GM18511 (cell line): ENCODE data around the gene ZNF207.
"Not testable (repeated sequence)": the region's sequence is repeated elsewhere in the genome, so short reads cannot be mapped to it uniquely, and the experiment has no call there.

Experiments
- ATAC-seq: cut with Tn5 transposase; IDR thresholded peaks from one replicate; pipeline ENCODE4 v1.9.1; 2021; ENCODE audit warnings: mild to moderate bottlenecking, moderate library complexity; ENCODE audit not compliant: unreplicated experiment

Gene ZNF207

DNA sequence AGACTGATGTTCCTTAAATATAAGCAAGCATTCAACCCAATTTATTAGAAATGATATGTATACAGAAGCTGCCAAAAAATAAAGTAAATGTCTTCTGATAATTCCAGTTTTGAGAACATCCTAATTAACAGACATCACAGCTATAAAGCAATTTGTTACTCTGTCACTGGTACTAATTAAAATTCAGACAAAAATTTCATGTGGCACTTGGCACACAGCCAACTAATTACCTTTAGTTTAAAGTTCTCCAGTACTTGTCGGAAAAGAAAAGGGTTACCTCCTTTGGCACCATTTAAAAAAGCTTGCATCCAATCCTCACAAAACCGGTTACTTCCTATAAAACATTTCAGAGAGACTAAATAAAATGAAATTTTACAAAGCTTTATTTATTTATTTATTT, 16.8 kb upstream of the ZNF207 start:
- no peak for ATAC-seq

DNA sequence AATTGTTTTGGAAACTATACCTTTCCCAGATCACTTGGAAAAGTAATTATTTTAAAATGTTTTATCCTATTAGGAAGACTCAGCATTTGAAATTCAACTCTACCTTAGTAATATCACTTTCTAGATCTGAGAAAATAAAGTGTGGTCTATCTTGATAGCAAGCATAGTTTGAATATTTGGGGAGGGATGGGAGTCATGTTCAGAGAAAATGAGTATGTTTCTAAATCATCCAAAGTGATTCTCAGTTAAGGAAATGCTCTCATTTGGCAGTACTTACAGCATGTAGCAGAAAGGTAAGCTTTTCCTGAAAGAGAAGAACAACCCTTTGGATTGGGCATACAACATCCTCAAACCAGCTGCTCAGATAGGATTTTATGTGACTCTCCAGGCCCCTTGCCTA, 14.9 kb upstream of the ZNF207 start:
- ATAC-seq: no peak

DNA sequence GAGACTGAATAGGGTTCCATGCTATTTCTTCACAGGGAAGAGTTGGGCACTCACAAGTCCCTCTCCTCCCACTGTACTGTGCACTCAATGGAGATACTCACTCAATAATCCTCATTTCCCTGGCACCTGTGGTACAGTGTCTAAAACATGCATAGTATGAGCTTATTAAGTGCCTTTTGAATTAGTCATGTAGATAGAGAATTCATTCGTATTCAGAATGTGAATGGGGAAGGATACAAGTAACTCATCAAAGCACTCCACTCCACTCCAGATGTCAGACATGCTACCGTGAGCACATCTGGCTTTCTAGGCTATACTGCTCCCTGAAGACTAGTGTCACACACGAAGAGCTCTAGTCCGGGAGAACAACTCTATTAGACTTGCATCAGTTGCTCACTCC, 14.3 kb upstream of the ZNF207 start:
- no peak for ATAC-seq

GRCh38 chr17:32341141-32341856, 8.7 kb upstream of the ZNF207 start:
- peak; percentile 37 for ATAC-seq

DNA sequence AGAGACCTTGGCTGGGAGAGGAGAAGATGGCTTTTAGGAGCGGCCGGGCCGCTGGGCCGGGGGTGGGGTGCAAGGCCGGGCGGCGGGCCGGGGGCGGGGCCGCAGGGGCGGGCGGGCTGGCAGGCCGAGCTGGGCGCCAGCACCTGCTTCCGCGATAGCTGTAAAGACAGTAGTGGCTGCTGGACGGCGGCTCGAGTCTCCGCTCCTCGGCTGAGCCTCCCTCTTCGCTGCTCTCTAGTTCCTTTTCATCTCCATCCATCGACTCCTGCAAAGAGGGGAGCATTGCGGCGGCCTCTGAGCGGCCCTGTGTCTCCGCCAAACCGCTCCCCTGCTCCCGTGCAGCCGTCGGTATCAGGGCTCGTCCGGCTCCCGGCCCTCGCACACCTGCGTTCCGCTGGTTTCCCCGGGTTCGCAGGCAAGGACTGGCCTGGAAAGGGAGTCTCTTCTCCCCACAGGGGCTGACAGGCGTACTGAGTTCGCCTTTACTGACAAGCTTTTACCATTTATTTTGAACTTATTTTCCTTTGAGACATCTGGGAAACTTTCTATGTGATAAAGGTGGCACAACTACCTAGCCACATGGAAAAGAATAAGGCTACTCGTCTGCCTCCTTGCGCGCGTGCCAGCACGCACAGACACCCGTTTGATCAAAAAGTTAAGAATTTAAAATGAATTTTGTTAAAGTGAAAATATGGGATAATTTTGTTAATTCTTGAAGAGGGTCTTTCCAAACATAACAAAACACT, 7.9 kb upstream of the ZNF207 start, which contains the start of gene C17orf75:
TSS of gene C17orf75 (minus strand) at position 317 of the 746 bp plus-strand sequence. CDS start at position 283, 34 bp downstream.
- peak; percentile 77 for ATAC-seq

GRCh38 chr17:32342603-32343325, 7.2 kb upstream of the ZNF207 start:
- no peak for ATAC-seq

GRCh38 chr17:32345951-32346600, 3.9 kb upstream of the ZNF207 start:
- ATAC-seq: no peak

DNA sequence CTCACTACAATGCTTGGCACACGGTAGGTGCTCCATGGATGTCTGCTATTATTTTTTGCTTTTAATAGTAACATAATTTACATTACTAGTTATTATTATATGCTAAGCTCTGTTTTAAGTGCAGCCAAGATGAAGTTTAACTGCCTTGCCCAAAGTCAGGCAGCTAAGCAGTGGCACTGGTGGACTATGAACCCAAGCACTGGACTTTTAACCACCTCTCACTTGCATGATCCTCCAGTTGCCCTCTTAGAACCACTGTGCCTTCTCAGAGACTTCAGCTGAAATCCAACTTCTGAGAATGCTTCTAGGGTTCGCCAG, 1.5 kb upstream of the ZNF207 start:
- ATAC-seq: no peak

- ATAC-seq: no peak
Measured at GRCh38 chr17:32349503-32349853, 479 bp upstream of the ZNF207 start.

- ATAC-seq: peak; percentile 27
Measured at GRCh38 chr17:32350666-32351418, 885 bp downstream of the ZNF207 start.

DNA sequence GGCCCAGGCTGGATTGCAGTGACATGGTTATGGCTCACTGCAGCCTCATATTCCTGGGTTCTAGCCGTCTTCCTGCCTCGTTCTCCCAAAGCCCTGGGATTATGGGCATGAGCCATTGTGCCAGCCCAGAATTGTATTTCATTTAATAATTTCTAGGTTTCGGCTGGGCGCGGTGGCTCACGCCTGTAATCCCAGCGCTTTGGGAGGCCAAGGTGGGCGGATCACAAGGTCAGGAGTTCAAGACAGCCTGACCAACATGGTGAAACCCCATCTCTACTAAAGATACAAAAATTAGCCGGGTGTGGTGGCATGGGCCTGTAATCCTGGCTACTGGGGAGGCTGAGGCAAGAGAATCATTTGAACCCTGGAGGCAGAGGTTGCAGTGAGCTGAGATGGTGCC, 2.8 kb downstream of the ZNF207 start:
- not testable (repeated sequence) for ATAC-seq

DNA sequence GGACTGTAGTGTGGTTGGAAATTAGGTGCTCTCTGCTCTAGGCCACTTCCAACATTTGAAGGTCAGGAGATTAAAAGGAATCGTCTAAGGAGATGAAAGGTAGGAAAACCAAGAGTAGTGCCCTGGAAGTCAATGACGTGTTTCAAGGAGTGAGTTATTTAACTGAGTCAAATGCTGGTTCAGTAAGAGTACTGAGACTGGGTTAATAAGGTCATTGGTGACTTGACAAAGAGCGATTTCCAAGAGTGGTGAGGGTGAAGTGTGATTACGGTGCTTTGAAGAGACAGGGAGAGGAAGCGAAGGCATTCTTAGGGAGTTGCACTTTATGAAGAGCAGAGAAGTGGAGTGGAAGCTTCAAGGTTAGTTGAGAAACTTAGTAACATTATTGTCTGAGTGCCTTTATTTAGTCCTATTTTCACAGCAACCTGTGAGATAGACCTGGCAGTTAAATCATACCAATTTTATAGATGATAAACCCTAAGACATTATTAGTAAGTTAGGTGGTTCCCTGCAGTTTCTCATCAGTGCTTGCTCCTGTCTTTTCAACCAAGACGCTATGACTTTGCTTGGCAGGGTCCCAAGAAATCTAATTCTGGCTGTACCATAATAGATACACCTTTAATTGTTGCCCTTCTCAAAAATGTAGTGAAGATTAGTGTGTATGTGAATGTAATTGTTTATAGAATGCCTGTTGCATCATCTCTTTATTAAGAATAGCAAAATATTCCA, 5.9 kb downstream of the ZNF207 start:
- ATAC-seq: no peak

DNA sequence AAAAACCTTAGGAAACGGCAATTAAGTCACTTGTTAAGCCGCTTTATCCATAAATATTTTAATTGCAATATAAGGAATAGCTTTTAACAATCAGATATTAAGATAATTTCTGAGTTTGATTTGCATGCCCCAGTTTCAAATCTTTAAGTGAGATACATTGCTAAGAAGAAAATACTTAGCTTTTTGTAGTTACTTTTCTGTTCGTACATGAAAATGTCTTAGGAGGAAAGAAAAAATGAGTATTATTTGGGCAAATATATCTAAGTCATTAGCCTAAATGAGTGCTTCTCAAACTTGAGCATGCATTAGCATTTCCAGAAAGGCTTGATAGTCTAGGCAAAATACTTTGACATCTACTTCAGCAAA, 6.4 kb downstream of the ZNF207 start:
- ATAC-seq: no peak

DNA sequence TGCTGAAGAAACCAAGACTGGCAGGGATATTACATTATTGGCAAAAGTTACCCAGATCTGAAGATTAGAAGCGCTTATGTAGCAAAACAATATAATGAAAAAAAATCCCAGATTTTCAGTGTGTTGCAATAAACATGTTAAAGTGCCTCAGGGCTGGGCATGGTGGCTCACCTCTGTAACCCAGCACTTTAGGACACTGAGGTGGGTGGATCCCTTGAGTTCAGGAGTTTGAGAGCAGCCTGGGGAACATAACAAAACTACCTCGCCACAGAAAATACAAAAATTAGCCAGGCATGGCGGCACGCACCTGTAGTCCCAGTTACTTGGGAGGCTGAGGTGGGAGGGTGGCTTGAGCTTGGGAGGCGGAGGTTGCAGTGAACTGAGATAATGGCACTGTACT, 6.8 kb downstream of the ZNF207 start:
- no peak for ATAC-seq

- ATAC-seq: no peak
Measured at GRCh38 chr17:32357615-32358014, 7.7 kb downstream of the ZNF207 start.

DNA sequence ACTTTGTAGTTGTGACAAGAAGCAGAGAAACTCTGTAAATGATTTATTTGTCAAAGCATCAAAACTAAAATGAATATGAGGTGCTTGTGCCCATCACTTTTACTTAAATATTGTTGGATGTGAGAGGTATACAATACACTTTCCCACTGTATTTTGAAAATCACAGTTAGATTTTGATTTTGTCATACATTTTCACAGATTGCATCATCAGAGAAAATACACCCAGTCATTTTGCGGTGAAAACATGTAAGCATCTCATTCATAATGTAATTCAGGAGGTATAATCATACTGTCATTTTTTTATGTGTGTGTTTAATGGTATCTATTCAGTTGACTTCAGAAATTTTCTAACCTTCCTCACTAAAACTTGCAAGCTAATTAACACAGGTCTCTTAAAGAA, 11.3 kb downstream of the ZNF207 start:
- ATAC-seq: no peak

DNA sequence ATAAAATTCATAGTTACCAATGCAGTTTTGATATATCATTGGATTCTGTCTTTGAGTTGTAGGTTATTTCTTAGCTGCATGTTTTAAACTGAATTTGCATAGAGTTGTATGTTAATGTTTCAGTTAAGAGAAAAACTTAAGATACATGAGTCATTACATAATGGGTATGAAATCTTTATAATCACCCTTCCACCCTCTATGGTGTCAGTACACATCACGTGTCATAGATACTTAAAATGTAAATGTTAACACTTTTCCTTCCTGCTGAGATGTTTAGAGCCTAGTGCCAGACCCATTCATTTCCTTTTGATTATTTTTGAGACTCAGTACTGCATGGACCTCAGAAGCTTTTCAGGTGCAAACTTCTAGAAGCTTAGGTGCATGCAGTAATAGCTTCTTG, 20.5 kb downstream of the ZNF207 start:
- no peak for ATAC-seq

DNA sequence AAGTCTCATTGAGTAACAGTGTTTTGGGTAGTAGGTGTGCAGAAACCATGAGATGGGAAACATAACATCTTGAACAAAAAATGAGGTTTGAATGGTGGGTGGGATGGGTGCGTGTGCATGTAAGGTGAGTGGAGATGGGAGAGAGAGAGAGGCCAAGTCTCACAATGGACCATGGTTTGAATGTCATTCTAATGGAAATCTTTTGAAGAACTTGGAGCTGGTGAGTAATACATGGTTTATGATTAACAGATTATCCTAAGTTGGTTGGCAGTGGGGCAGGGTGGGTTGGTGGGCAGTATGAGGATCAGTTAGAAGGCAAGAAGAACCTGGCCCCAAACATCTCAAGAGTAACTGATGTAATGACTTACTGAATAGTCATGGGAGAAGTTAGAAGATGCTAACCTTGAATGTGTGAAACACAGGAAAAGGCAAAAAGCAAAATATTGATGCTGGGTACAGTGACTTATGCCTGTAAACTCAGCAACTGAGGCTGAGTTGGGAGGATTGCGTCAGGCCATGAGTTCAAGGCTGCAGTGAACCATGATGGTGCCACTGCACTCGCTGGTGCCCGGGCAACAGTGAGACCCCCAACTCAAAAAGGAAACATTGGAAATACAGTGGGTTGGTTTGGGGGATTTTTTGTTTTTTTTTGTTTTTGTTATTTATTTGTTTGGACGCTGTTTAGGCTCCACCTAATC, 32.7 kb downstream of the ZNF207 start:
- ATAC-seq: no peak

GRCh38 chr17:32383926-32384434, 34.0 kb downstream of the ZNF207 start:
- no peak for ATAC-seq
